Measurements from ENCODE around the gene TRABD2B.

- TF ChIP-seq TAF1 (IDR thresholded peaks at IDR 0.05; ENCODE audit: borderline replicate concordance, insufficient read depth, low read length) (no peak), REST (IDR thresholded peaks at IDR 0.05; ENCODE audit: insufficient read depth in 1 of 2, low read depth in 2 of 2, low read length in 2 of 2) (no peak), POLR2AphosphoS5 (IDR thresholded peaks at IDR 0.05; ENCODE audit: low read depth, low read length) (no peak), SIN3A (IDR thresholded peaks at IDR 0.05; ENCODE audit: borderline replicate concordance, insufficient read depth, low read length) (no peak)
Observed at GRCh38 chr1:47913225-47913823, 83.9 kb downstream of the TRABD2B start.

Data from PFSK-1 (cell line).